ENCODE measurements around the gene CDH2. TPM values are rescaled to one million over a fixed set of nuclear protein-coding genes. Genes with fewer than 3 reads are reported as not detected.

The CDH2 gene
- total and polyA plus RNA-seq, 7 donors, result 0.04 to 4.8 (median 0.52) TPM

GRCh38 chr18:28110924-28111323 is 66.0 kb downstream of the CDH2 start:
- ATAC-seq, result no peak
- WGBS, 3 donors, result 91 to 94% (median 94%) methylated on average over 9 of the region's 9 CpGs
- no peaks in the 10 kb centered on the region for H3K4me1 ChIP-seq
- H3K9me3 ChIP-seq, result no peaks in the 10 kb centered on the region
- no peaks in the 10 kb centered on the region for H3K36me3 ChIP-seq (ENCODE audit: insufficient read depth in 1 of 2, low read depth in 1 of 2)
- H3K27ac ChIP-seq, result no peak overlapping the region
- intact Hi-C loops (cut with DNase I), result loop anchor here in 1 of 2 donors (10.0 kb wide), 1 partner anchor 56 kb away; no protein-coding TSS in a partner anchor
- TF ChIP-seq CTCF (IDR thresholded peaks at IDR 0.05), result no peak
- DNase-seq, result no peak
- no peaks in the 10 kb centered on the region for H3K27me3 ChIP-seq (ENCODE audit: insufficient read depth in 3 of 3, low read length in 2 of 3)
- no peak overlapping the region for H3K4me3 ChIP-seq

- 67 to 72% (median 69%) methylated on average over 5 of the region's 5 CpGs for WGBS, 3 donors
- Histone ChIP-seq H3K36me3 (ENCODE audit: insufficient read depth in 1 of 2, low read depth in 1 of 2) (no peaks in the 10 kb centered on the region), H3K27me3 (ENCODE audit: insufficient read depth in 3 of 3, low read length in 2 of 3) (no peaks in the 10 kb centered on the region), H3K4me3 (no peak overlapping the region), H3K4me1 (no peaks in the 10 kb centered on the region), H3K27ac (no peak overlapping the region), H3K9me3 (no peaks in the 10 kb centered on the region)
- intact Hi-C loops (cut with DNase I), result loop anchor here in 1 of 2 donors (10.0 kb wide), 1 partner anchor 55 kb away; no protein-coding TSS in a partner anchor
- TF ChIP-seq CTCF (IDR thresholded peaks at IDR 0.05), result no peak
- DNase-seq, result no peak
- ATAC-seq, result no peak
These were observed 67.0 kb downstream of the CDH2 start for GRCh38 chr18:28109781-28110560.

- intact Hi-C loops (cut with DNase I), result no loop called here
- no peaks in the 10 kb centered on the region for H3K27me3 ChIP-seq (ENCODE audit: insufficient read depth in 3 of 3, low read length in 2 of 3)
- H3K36me3 ChIP-seq (ENCODE audit: insufficient read depth in 1 of 2, low read depth in 1 of 2), result no peaks in the 10 kb centered on the region
- no peak overlapping the region for H3K4me3 ChIP-seq
- no peak overlapping the region for H3K27ac ChIP-seq
- TF ChIP-seq CTCF (IDR thresholded peaks at IDR 0.05), result no peak
- H3K4me1 ChIP-seq, result no peaks in the 10 kb centered on the region
- DNase-seq (no peak), ATAC-seq (no peak)
- 43 to 55% (median 54%) methylated on average over 3 of the region's 3 CpGs for WGBS, 3 donors
- H3K9me3 ChIP-seq, result no peaks in the 10 kb centered on the region
These were observed 68.1 kb downstream of the CDH2 start for GRCh38 chr18:28108814-28109213.

GRCh38 chr18:28108254-28108653 is 68.7 kb downstream of the CDH2 start:
- no peak for TF ChIP-seq CTCF (IDR thresholded peaks at IDR 0.05)
- intact Hi-C loops (cut with DNase I), result no loop called here
- WGBS, 3 donors, result 76 to 88% (median 86%) methylated on average over 1 of the region's 1 CpG
- H3K27ac ChIP-seq, result no peak overlapping the region
- no peaks in the 10 kb centered on the region for H3K4me1 ChIP-seq
- H3K4me3 ChIP-seq, result no peak overlapping the region
- DNase-seq (no peak), ATAC-seq (no peak)
- no peaks in the 10 kb centered on the region for H3K36me3 ChIP-seq (ENCODE audit: insufficient read depth in 1 of 2, low read depth in 1 of 2)
- H3K9me3 ChIP-seq, result no peaks in the 10 kb centered on the region
- no peaks in the 10 kb centered on the region for H3K27me3 ChIP-seq (ENCODE audit: insufficient read depth in 3 of 3, low read length in 2 of 3)

- no peaks in the 10 kb centered on the region for H3K9me3 ChIP-seq
- no peak overlapping the region for H3K4me3 ChIP-seq
- intact Hi-C loops (cut with DNase I), result no loop called here
- ATAC-seq (no peak), DNase-seq (no peak)
- H3K36me3 ChIP-seq (ENCODE audit: insufficient read depth in 1 of 2, low read depth in 1 of 2), result no peaks in the 10 kb centered on the region
- no peak for TF ChIP-seq CTCF (IDR thresholded peaks at IDR 0.05)
- no peaks in the 10 kb centered on the region for H3K27me3 ChIP-seq (ENCODE audit: insufficient read depth in 3 of 3, low read length in 2 of 3)
- H3K27ac ChIP-seq, result no peak overlapping the region
- H3K4me1 ChIP-seq, result no peaks in the 10 kb centered on the region
These were observed 77.7 kb downstream of the CDH2 start for GRCh38 chr18:28099237-28099636.
